Stimulated activated CD8-positive, alpha-beta memory T cell treated with anti-CD3 and anti-CD28 coated beads, Interleukin-4, amount 100 ng/mL, for 4 hours (primary cell): ENCODE measurements around the gene NCOA7.

ENCODE experiments used
- DNase-seq, 2 donors: peaks; one replicate each; pipeline ENCODE4 v3.0.0-alpha.2; 2020; ENCODE audit warnings: low read depth in 2 of 2, low spot score in 1 of 2

The NCOA7 gene

GRCh38 chr6:125790358-125791150, at the start of gene NCOA7:
TSS of gene NCOA7 (plus strand) at chr6:125790960. CDS start at chr6:125815355, 24,395 bp downstream.
- peak; percentile 41 to 60 for DNase-seq

GRCh38 chr6:125741336-125741735, 49.4 kb upstream of the NCOA7 start:
- no peak for DNase-seq

GRCh38 chr6:125742024-125742423, 48.7 kb upstream of the NCOA7 start:
- DNase-seq: no peak

GRCh38 chr6:125742464-125743120, 48.2 kb upstream of the NCOA7 start:
- DNase-seq: no peak

- no peak for DNase-seq
Measured at GRCh38 chr6:125743604-125744003, 47.2 kb upstream of the NCOA7 start.

GRCh38 chr6:125745281-125746018, 45.3 kb upstream of the NCOA7 start:
- no peak for DNase-seq

- DNase-seq: no peak
Measured at GRCh38 chr6:125746019-125746414, 44.7 kb upstream of the NCOA7 start.

GRCh38 chr6:125746731-125747588, 43.8 kb upstream of the NCOA7 start:
- DNase-seq: peak; percentile 50 to 53

GRCh38 chr6:125747589-125748405, 43.0 kb upstream of the NCOA7 start:
- DNase-seq: no peak

- no peak for DNase-seq
Measured at GRCh38 chr6:125748406-125749172, 42.2 kb upstream of the NCOA7 start.

- peak; percentile 48 to 74 for DNase-seq
Measured at GRCh38 chr6:125749173-125749864, 41.4 kb upstream of the NCOA7 start, which contains the start of gene HEY2. TSS of gene HEY2 (plus strand) at chr6:125749632. CDS start at chr6:125749777, 145 bp downstream.

GRCh38 chr6:125749865-125750691, 40.7 kb upstream of the NCOA7 start:
- DNase-seq: no peak

- DNase-seq: no peak
Measured at GRCh38 chr6:125750692-125751333, 39.9 kb upstream of the NCOA7 start.

- DNase-seq: no peak
Measured at GRCh38 chr6:125751334-125751916, 39.3 kb upstream of the NCOA7 start.

- DNase-seq: no peak
Measured at GRCh38 chr6:125752773-125753172, 38.0 kb upstream of the NCOA7 start.

- DNase-seq: no peak
Measured at GRCh38 chr6:125753218-125753936, 37.4 kb upstream of the NCOA7 start.
